ENCODE results near the gene C6orf52. TPM values are rescaled to one million over a fixed set of nuclear protein-coding genes. Genes with fewer than 3 reads are reported as not detected.
"Not testable (repeated sequence)": the region's sequence is repeated elsewhere in the genome, so short reads cannot be mapped to it uniquely, and the experiment has no call there.

The C6orf52 gene
- total and polyA plus RNA-seq, 4 donors, result 0.33 to 0.71 (median 0.50) TPM; not detected in 1

DNA sequence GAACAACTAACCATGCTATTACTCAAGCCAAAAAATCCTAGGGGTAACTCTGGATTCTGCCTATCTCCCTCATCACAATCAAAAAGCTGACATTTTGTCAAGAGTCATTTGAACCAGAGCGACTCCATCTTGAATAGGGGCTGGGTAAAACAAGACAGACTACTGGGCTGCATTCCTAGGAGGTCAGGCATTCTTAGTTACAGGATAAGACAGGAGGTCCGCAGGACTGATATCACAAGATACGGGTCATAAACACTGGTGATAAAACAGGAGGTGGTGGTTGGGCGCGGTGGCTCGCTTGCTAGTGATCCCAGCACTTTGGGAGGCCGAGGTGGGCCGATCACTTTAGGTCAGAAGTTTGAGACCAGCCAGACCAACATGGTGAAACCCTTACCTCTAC, 32.2 kb downstream of the C6orf52 start:
- H3K27ac ChIP-seq (ENCODE audit: low read depth in 1 of 2, low read length in 2 of 2), result no peak overlapping the region
- no peaks in the 10 kb centered on the region for H3K27me3 ChIP-seq (ENCODE audit: control insufficient read depth in 4 of 4, insufficient read depth in 4 of 4, low read length in 3 of 4)
- no peak for DNase-seq (ENCODE audit: low spot score)
- WGBS, result 90% methylated on average over 8 of the region's 8 CpGs
- H3K4me1 ChIP-seq (ENCODE audit: control insufficient read depth in 4 of 4, insufficient read depth in 4 of 4, low read length in 3 of 4), result no peaks in the 10 kb centered on the region
- H3K36me3 ChIP-seq (ENCODE audit: control insufficient read depth in 4 of 4, insufficient read depth in 3 of 4, low read depth in 1 of 4, low read length in 3 of 4), result no peaks in the 10 kb centered on the region
- peaks cover 0 to 6% (median 0%) of the 10 kb centered on the region in 4 donors for H3K9me3 ChIP-seq (ENCODE audit: control insufficient read depth in 4 of 4, low read length in 3 of 4)
- no peak overlapping the region for H3K4me3 ChIP-seq (ENCODE audit: low read depth in 1 of 3, low read length in 3 of 3)
- TF ChIP-seq RAD21 (IDR thresholded peaks at IDR 0.05), result no peak
- no peak for TF ChIP-seq RXRA (IDR thresholded peaks at IDR 0.05)
- TF ChIP-seq, protein P1, sequence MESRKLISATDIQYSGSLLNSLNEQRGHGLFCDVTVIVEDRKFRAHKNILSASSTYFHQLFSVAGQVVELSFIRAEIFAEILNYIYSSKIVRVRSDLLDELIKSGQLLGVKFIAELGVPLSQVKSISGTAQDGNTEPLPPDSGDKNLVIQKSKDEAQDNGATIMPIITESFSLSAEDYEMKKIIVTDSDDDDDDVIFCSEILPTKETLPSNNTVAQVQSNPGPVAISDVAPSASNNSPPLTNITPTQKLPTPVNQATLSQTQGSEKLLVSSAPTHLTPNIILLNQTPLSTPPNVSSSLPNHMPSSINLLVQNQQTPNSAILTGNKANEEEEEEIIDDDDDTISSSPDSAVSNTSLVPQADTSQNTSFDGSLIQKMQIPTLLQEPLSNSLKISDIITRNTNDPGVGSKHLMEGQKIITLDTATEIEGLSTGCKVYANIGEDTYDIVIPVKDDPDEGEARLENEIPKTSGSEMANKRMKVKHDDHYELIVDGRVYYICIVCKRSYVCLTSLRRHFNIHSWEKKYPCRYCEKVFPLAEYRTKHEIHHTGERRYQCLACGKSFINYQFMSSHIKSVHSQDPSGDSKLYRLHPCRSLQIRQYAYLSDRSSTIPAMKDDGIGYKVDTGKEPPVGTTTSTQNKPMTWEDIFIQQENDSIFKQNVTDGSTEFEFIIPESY (IDR thresholded peaks at IDR 0.05), result no peak
- TF ChIP-seq GABPA (IDR thresholded peaks at IDR 0.05 in 1 of 2, conservative IDR thresholded peaks at IDR 0.05 in 1 of 2), result no peak
- TF ChIP-seq, protein P2, sequence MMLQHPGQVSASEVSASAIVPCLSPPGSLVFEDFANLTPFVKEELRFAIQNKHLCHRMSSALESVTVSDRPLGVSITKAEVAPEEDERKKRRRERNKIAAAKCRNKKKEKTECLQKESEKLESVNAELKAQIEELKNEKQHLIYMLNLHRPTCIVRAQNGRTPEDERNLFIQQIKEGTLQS (IDR thresholded peaks at IDR 0.05), result no peak
- TF ChIP-seq FOXA2 (IDR thresholded peaks at IDR 0.05), result no peak
- no peak for TF ChIP-seq HNF4G (IDR thresholded peaks at IDR 0.05)
- TF ChIP-seq FOXA1 (IDR thresholded peaks at IDR 0.05), result no peak
- TF ChIP-seq SP1 (IDR thresholded peaks at IDR 0.05), result no peak
- TF ChIP-seq, protein P3, sequence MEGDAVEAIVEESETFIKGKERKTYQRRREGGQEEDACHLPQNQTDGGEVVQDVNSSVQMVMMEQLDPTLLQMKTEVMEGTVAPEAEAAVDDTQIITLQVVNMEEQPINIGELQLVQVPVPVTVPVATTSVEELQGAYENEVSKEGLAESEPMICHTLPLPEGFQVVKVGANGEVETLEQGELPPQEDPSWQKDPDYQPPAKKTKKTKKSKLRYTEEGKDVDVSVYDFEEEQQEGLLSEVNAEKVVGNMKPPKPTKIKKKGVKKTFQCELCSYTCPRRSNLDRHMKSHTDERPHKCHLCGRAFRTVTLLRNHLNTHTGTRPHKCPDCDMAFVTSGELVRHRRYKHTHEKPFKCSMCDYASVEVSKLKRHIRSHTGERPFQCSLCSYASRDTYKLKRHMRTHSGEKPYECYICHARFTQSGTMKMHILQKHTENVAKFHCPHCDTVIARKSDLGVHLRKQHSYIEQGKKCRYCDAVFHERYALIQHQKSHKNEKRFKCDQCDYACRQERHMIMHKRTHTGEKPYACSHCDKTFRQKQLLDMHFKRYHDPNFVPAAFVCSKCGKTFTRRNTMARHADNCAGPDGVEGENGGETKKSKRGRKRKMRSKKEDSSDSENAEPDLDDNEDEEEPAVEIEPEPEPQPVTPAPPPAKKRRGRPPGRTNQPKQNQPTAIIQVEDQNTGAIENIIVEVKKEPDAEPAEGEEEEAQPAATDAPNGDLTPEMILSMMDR (IDR thresholded peaks at IDR 0.05; ENCODE audit: low read depth, low read length, missing input control), result no peak
- TF ChIP-seq EGR1 (IDR thresholded peaks at IDR 0.05; ENCODE audit: low read depth in 2 of 2), result no peak
- no peak for TF ChIP-seq HNF4A (conservative IDR thresholded peaks at IDR 0.05)
- TF ChIP-seq YY1 (IDR thresholded peaks at IDR 0.05), result no peak
- H3K9ac ChIP-seq (ENCODE audit: low read depth in 1 of 2, low read length in 2 of 2), result no peak overlapping the region

DNA sequence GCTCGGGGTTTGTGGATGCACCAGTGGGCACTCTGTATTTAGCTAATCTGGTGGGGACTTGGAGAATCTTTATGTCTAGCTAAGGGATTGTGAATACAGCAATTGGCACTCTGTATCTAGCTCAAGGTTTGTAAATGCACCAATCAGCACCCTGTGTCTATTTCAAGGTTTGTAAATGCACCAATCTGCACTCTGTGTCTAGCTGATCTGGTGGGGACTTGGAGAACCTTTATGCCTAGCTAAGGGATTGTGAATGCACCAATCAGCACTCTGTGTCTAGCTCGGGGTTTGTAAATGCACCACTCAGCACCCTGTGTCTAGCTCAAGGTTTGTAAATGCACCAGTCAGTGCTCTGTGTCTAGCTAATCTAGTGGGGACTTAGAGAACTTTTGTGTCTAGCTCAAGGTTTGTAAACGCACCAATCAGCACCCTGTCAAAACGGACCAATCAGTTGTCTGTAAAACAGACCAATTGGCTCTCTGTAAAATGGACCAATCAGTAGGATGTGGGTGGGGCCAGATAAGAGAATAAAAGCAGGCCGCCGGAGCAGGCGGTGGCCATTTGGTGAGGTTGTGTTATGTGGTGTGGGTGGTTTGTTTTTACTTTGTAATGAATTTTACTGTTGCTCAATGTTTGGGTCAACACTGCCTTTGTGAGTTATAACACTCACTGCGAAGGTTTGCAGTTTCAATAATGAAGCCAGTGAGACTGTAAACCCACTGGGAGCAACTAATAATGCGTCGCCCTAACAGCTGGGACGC, 33.8 kb downstream of the C6orf52 start:
- not testable (repeated sequence) for H3K4me3 ChIP-seq (ENCODE audit: low read depth in 1 of 3, low read length in 3 of 3); H3K36me3 ChIP-seq (ENCODE audit: control insufficient read depth in 4 of 4, insufficient read depth in 3 of 4, low read depth in 1 of 4, low read length in 3 of 4); DNase-seq (ENCODE audit: low spot score); H3K9me3 ChIP-seq (ENCODE audit: control insufficient read depth in 4 of 4, low read length in 3 of 4); H3K27me3 ChIP-seq (ENCODE audit: control insufficient read depth in 4 of 4, insufficient read depth in 4 of 4, low read length in 3 of 4); H3K27ac ChIP-seq (ENCODE audit: low read depth in 1 of 2, low read length in 2 of 2); H3K4me1 ChIP-seq (ENCODE audit: control insufficient read depth in 4 of 4, insufficient read depth in 4 of 4, low read length in 3 of 4); H3K9ac ChIP-seq (ENCODE audit: low read depth in 1 of 2, low read length in 2 of 2)
- 90% methylated on average over 11 of the region's 11 CpGs for WGBS

DNA sequence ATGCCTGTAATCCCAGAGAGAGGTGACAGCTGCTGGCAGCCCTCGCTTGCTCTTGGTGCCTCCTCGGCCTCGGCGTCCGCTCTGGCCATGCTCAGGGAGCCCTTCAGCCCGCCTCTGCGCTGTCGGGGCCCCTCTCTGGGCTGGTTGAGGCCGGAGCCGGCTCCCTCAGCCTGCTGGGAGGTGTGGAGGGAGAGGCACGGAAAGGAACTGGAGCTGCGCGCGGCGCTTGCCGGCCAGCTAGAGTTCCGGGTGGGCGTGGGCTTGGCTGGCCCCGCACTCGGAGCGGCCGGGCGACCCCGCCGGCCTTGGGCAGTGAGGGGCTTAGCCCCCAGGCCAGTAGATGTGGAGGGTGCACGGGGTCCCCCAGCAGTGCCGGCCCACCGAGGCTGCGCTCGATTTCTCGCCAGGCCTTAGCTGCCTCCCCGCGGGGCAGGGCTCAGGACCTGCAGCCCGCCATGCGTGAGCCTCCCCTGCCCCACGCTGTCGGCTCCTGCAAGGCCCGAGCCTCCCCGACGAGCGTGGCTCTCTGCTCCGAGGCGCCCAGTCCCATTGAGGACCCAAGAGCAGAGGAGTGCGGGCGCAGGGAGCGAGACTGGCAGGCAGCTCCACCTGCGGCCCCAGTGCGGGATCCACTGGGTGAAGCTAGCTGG, 34.6 kb downstream of the C6orf52 start:
- no peaks in the 10 kb centered on the region for H3K4me1 ChIP-seq (ENCODE audit: control insufficient read depth in 4 of 4, insufficient read depth in 4 of 4, low read length in 3 of 4)
- no peak for DNase-seq (ENCODE audit: low spot score)
- 84% methylated on average over 48 of the region's 48 CpGs for WGBS

More for the DNA sequence above, 34.6 kb downstream of the C6orf52 start:
- Histone ChIP-seq H3K9me3 (ENCODE audit: control insufficient read depth in 4 of 4, low read length in 3 of 4) (peaks cover 0 to 5% (median 0%) of the 10 kb centered on the region in 4 donors), H3K27me3 (ENCODE audit: control insufficient read depth in 4 of 4, insufficient read depth in 4 of 4, low read length in 3 of 4) (no peaks in the 10 kb centered on the region), H3K36me3 (ENCODE audit: control insufficient read depth in 4 of 4, insufficient read depth in 3 of 4, low read depth in 1 of 4, low read length in 3 of 4) (no peaks in the 10 kb centered on the region), H3K9ac (ENCODE audit: low read depth in 1 of 2, low read length in 2 of 2) (no peak overlapping the region), H3K27ac (ENCODE audit: low read depth in 1 of 2, low read length in 2 of 2) (no peak overlapping the region), H3K4me3 (ENCODE audit: low read depth in 1 of 3, low read length in 3 of 3) (no peak overlapping the region)
- TF ChIP-seq SP1 (IDR thresholded peaks at IDR 0.05) (no peak), YY1 (IDR thresholded peaks at IDR 0.05) (no peak)
